ENCODE results near the gene SAG. TPM values are rescaled to one million over a fixed set of nuclear protein-coding genes. Genes with fewer than 3 reads are reported as not detected.

The SAG gene
- total RNA-seq, 4 donors from 2014 or later: not detected

DNA sequence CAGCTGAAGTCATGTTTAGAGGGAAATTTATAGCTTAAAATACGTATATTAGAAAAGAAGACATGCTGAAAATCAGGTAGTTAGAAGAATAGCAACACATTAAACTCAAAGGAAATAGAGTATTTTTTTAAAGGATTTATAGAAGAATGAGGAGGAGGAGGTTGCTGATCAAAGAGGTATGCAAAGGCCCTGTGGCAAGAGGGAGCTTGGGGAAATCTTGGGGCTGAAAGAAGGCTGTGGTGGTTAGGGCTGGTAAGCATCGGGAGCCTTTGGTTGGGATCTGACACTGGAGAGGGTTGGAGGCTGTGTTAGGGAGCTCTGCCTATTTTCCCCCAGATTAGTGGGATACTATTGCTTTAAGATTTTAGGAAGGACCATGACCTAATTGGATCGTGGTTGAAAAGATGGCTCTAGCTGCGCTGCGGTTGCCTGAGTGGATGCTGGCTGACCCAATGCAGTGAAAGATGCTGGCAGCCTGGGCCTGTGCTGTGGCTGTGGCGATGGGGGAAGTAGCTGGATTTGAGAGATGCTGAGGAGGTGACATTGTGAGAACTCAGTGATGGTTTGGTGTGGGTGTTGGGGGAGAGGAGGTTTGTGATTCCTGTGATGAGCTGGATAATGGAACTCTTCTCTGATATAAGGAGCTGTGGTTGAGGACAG, 58.4 kb downstream of the SAG start:
- intact Hi-C loops (cut with DNase I): no loop called here
- Histone ChIP-seq H3K27ac (replicated peaks in 1 of 4) (no peak overlapping the region), H3K27me3 (no peaks in the 10 kb centered on the region)

DNA sequence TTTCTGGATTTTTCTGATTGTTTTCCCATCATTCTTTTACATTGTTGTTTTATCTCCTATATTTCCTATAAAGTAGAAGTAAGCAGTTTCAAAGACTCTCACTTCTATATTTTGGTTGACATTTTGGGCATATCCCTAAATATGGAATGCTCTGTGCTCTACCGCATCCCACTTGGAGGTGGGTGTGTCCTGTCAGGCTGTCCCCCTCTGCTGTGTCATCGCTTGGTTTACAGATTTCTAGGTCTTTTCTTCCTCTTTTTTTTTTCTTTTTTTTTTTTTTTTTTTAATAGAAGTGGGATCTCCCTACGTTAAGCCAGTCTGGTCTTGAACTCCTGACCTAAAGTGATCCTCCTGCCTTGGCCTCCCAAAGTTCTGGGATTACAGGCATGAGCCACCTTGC, 60.0 kb downstream of the SAG start:
- Histone ChIP-seq H3K9me3 (peaks cover 0 to 7% (median 0%) of the 10 kb centered on the region in 4 donors), H3K4me3 (no peak overlapping the region), H3K36me3 (peaks cover 0 to 5% (median 0%) of the 10 kb centered on the region in 4 donors), H3K27ac (replicated peaks in 1 of 4) (no peak overlapping the region), H3K4me1 (peaks cover 0 to 14% (median 4%) of the 10 kb centered on the region in 4 donors), H3K27me3 (no peaks in the 10 kb centered on the region)
- no peak for DNase-seq (ENCODE audit: extremely low spot score)
- TF ChIP-seq EP300 (IDR thresholded peaks at IDR 0.05): no peak
- TF ChIP-seq POLR2AphosphoS5 (IDR thresholded peaks at IDR 0.05): no peak
- no peak for TF ChIP-seq POLR2A (IDR thresholded peaks at IDR 0.05; ENCODE audit: low read depth)
- TF ChIP-seq, protein P1, sequence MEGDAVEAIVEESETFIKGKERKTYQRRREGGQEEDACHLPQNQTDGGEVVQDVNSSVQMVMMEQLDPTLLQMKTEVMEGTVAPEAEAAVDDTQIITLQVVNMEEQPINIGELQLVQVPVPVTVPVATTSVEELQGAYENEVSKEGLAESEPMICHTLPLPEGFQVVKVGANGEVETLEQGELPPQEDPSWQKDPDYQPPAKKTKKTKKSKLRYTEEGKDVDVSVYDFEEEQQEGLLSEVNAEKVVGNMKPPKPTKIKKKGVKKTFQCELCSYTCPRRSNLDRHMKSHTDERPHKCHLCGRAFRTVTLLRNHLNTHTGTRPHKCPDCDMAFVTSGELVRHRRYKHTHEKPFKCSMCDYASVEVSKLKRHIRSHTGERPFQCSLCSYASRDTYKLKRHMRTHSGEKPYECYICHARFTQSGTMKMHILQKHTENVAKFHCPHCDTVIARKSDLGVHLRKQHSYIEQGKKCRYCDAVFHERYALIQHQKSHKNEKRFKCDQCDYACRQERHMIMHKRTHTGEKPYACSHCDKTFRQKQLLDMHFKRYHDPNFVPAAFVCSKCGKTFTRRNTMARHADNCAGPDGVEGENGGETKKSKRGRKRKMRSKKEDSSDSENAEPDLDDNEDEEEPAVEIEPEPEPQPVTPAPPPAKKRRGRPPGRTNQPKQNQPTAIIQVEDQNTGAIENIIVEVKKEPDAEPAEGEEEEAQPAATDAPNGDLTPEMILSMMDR (IDR thresholded peaks at IDR 0.05): no peak
- WGBS: 76% methylated on average over 3 of the region's 3 CpGs
- intact Hi-C loops (cut with DNase I): no loop called here

More for the DNA sequence above, 58.4 kb downstream of the SAG start:
- no peak overlapping the region for H3K4me3 ChIP-seq
- DNase-seq (ENCODE audit: extremely low spot score): no peak
- peaks cover 0 to 14% (median 7%) of the 10 kb centered on the region in 4 donors for H3K4me1 ChIP-seq
- peaks cover 0 to 7% (median 0%) of the 10 kb centered on the region in 4 donors for H3K9me3 ChIP-seq
- no peaks in the 10 kb centered on the region for H3K36me3 ChIP-seq
- TF ChIP-seq POLR2AphosphoS5 (IDR thresholded peaks at IDR 0.05) (no peak), POLR2A (IDR thresholded peaks at IDR 0.05; ENCODE audit: low read depth) (no peak), EP300 (IDR thresholded peaks at IDR 0.05) (no peak)
- TF ChIP-seq, protein P1 (IDR thresholded peaks at IDR 0.05): no peak
- WGBS: 92% methylated on average over 6 of the region's 6 CpGs

DNA sequence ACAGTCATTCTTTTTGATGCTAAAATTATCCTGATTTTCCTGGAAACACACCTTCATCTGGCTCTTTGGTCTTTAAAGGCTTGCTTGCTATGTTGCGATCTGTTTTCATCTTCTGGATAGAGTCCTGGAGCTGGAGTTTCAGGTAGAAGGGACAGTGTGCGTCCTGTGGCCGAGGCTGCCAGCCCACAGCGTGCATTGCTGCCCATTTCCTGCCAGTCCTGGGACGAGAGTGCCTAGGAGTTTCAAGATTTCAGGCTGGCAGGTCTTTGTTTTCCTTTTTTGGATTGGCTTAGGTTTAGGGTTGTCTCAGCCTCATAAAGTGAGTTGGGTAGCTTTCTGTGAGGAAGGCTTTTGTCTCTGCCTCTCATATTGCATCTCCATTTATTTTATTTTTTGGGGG, 61.1 kb downstream of the SAG start:
- Histone ChIP-seq H3K4me3 (no peak overlapping the region), H3K27ac (replicated peaks in 1 of 4) (no peak overlapping the region), H3K36me3 (peaks cover 0 to 14% (median 0%) of the 10 kb centered on the region in 4 donors), H3K9me3 (peaks cover 0 to 4% (median 0%) of the 10 kb centered on the region in 4 donors), H3K4me1 (peaks cover 0 to 14% (median 4%) of the 10 kb centered on the region in 4 donors), H3K27me3 (no peaks in the 10 kb centered on the region)
- TF ChIP-seq, protein P1 (IDR thresholded peaks at IDR 0.05): no peak
- TF ChIP-seq POLR2A (IDR thresholded peaks at IDR 0.05; ENCODE audit: low read depth) (no peak), EP300 (IDR thresholded peaks at IDR 0.05) (no peak)
- intact Hi-C loops (cut with DNase I): no loop called here
- DNase-seq (ENCODE audit: extremely low spot score): no peak
- 69% methylated on average over 5 of the region's 5 CpGs for WGBS

- peaks cover 0 to 18% (median 0%) of the 10 kb centered on the region in 4 donors for H3K36me3 ChIP-seq
- H3K27ac ChIP-seq (replicated peaks in 1 of 4): no peak overlapping the region
- H3K27me3 ChIP-seq: no peaks in the 10 kb centered on the region
- H3K4me3 ChIP-seq: no peak overlapping the region
- TF ChIP-seq EP300 (IDR thresholded peaks at IDR 0.05): no peak
- TF ChIP-seq POLR2A (IDR thresholded peaks at IDR 0.05; ENCODE audit: low read depth): no peak
- TF ChIP-seq, protein P1 (IDR thresholded peaks at IDR 0.05): no peak
- no peak for TF ChIP-seq POLR2AphosphoS5 (IDR thresholded peaks at IDR 0.05)
- no peak for DNase-seq (ENCODE audit: extremely low spot score)
- H3K9me3 ChIP-seq: no peaks in the 10 kb centered on the region
- intact Hi-C loops (cut with DNase I): no loop called here
- WGBS: 92% methylated on average over 8 of the region's 8 CpGs
- H3K4me1 ChIP-seq: peaks cover 0 to 14% (median 4%) of the 10 kb centered on the region in 4 donors
Measured at GRCh38 chr2:233369462-233369861, 61.8 kb downstream of the SAG start.
